HAP-1 (cell line): Measurements from ENCODE around the gene ZFYVE1.
"Not testable (repeated sequence)": the region's sequence is repeated elsewhere in the genome, so short reads cannot be mapped to it uniquely, and the experiment has no call there.

ENCODE experiments used
- DNase-seq, 2 experiments: peaks; one replicate each; pipeline ENCODE4 v3.0.0-alpha.2; 2016 to 2020; ENCODE audit warnings: low spot score in 2 of 2
- H3K27me3 ChIP-seq: fragments of 250-450 bp; sonication (Bioruptor Pico); 2 replicates; pipeline ENCODE4 v1.5.1; 2020; ENCODE audit warnings: low read depth, mild to moderate bottlenecking, moderate library complexity
- H3K36me3 ChIP-seq: fragments of 250-450 bp; sonication (Bioruptor Pico); replicated peaks from 2 replicates; pipeline ENCODE4 v1.5.1; 2020; ENCODE audit warnings: mild to moderate bottlenecking
- H3K4me1 ChIP-seq: fragments of 250-450 bp; sonication (Bioruptor Pico); 2 replicates; pipeline ENCODE4 v1.5.1; 2020; ENCODE audit warnings: mild to moderate bottlenecking
- H3K4me3 ChIP-seq: fragments of 250-450 bp; sonication (Bioruptor Pico); 2 replicates; pipeline ENCODE4 v1.5.1; 2020; ENCODE audit warnings: mild to moderate bottlenecking, moderate library complexity
- H3K9me3 ChIP-seq: fragments of 250-450 bp; sonication (Bioruptor Pico); 2 replicates; pipeline ENCODE4 v1.5.1; 2020; ENCODE audit warnings: mild to moderate bottlenecking, moderate library complexity
- in situ Hi-C: fragments of 300-500 bp; cut with MboI; formaldehyde crosslinking; loops from 3 replicates; pipeline ENCODE4 v1.14.3; 2020; ENCODE audit warnings: low sequenced_read_pairs, inconsistent platforms, mixed read lengths

The ZFYVE1 gene

GRCh38 chr14:72986214-72986613 is 40.7 kb downstream of the ZFYVE1 start:
- no peaks in the 10 kb centered on the region for H3K9me3 ChIP-seq
- no peaks in the 10 kb centered on the region for H3K4me1 ChIP-seq
- in situ Hi-C loops: no loop called here
- no peaks in the 10 kb centered on the region for H3K27me3 ChIP-seq
- H3K4me3 ChIP-seq: no peak overlapping the region
- DNase-seq: no peak
- no peaks in the 10 kb centered on the region; the same call in 1 of the 2 replicates for H3K36me3 ChIP-seq

GRCh38 chr14:72982146-72982708 is 44.7 kb downstream of the ZFYVE1 start:
- in situ Hi-C loops: no loop called here
- H3K4me1 ChIP-seq: no peaks in the 10 kb centered on the region

GRCh38 chr14:72980863-72981262 is 46.0 kb downstream of the ZFYVE1 start:
- Histone ChIP-seq H3K36me3 (no peaks in the 10 kb centered on the region; the same call in 1 of the 2 replicates), H3K27me3 (no peaks in the 10 kb centered on the region), H3K9me3 (no peaks in the 10 kb centered on the region), H3K4me1 (no peaks in the 10 kb centered on the region), H3K4me3 (no peak overlapping the region)
- no peak for DNase-seq
- in situ Hi-C loops: no loop called here

More at GRCh38 chr14:72982146-72982708, 44.7 kb downstream of the ZFYVE1 start:
- Histone ChIP-seq H3K36me3 (no peaks in the 10 kb centered on the region; the same call in 1 of the 2 replicates), H3K4me3 (no peak overlapping the region), H3K9me3 (no peaks in the 10 kb centered on the region), H3K27me3 (no peaks in the 10 kb centered on the region)
- no peak for DNase-seq

GRCh38 chr14:72978856-72979255 is 48.0 kb downstream of the ZFYVE1 start:
- Histone ChIP-seq H3K36me3 (peaks cover 4% of the 10 kb centered on the region), H3K4me3 (no peak overlapping the region), H3K27me3 (no peaks in the 10 kb centered on the region), H3K9me3 (no peaks in the 10 kb centered on the region), H3K4me1 (no peaks in the 10 kb centered on the region)
- no peak for DNase-seq
- in situ Hi-C loops: no loop called here

DNA sequence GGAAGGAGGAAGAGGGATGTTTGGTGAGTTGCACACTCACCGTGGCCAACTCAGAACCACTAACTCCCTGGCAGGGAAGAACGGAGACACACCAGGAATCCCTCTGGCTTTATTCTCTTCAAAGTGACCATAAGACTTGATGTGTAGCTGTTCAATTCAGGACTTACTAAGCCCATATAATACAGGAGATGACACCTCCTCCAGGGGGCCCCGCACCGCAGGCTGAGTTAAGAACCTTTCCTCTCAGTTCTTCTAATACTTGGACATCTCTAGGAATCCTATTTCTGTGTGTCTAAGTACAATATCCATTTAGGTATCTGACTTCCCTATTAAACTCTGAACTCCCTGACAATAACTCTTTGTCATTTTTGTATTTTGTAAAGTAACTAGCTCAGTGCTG is 51.1 kb downstream of the ZFYVE1 start:
- DNase-seq: no peak
- Histone ChIP-seq H3K27me3 (no peaks in the 10 kb centered on the region), H3K4me3 (no peak overlapping the region), H3K36me3 (peaks cover 6% of the 10 kb centered on the region), H3K9me3 (no peaks in the 10 kb centered on the region), H3K4me1 (no peaks in the 10 kb centered on the region)
- in situ Hi-C loops: no loop called here

DNA sequence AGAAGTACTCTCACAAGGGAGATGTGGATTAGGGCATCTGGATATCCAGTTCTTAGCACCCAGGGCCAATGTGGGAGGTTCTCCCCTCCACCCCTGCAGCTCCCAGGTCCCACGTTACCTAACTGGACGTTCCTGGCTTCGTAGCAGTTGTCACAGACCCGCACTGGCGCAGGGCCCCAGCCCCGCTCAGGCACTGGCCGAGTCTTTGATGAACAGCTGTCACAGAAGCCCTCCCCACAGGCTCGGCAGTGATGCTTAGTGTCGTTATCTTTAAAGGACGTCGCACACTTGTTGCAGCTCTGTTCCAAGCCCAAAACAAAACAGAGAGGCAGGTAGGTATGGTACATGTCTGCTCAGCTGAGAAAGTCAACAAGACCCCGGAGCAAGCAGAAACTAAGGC is 52.2 kb downstream of the ZFYVE1 start:
- Histone ChIP-seq H3K4me1 (no peaks in the 10 kb centered on the region), H3K36me3 (peaks cover 6% of the 10 kb centered on the region), H3K4me3 (no peak overlapping the region), H3K27me3 (no peaks in the 10 kb centered on the region), H3K9me3 (no peaks in the 10 kb centered on the region)
- in situ Hi-C loops: no loop called here
- DNase-seq: no peak

GRCh38 chr14:72970824-72971434 is 56.0 kb downstream of the ZFYVE1 start:
- Histone ChIP-seq H3K36me3 (peaks cover 6% of the 10 kb centered on the region), H3K4me3 (no peak overlapping the region)
- in situ Hi-C loops: no loop called here

GRCh38 chr14:72970058-72970630 is 56.8 kb downstream of the ZFYVE1 start:
- H3K4me1 ChIP-seq: no peaks in the 10 kb centered on the region
- no peaks in the 10 kb centered on the region for H3K9me3 ChIP-seq
- no peak for DNase-seq
- no peak overlapping the region for H3K4me3 ChIP-seq
- H3K36me3 ChIP-seq: peaks cover 6% of the 10 kb centered on the region
- in situ Hi-C loops: no loop called here
- no peaks in the 10 kb centered on the region for H3K27me3 ChIP-seq

More at GRCh38 chr14:72970824-72971434, 56.0 kb downstream of the ZFYVE1 start:
- no peak for DNase-seq
- H3K4me1 ChIP-seq: no peaks in the 10 kb centered on the region
- no peaks in the 10 kb centered on the region for H3K27me3 ChIP-seq
- no peaks in the 10 kb centered on the region for H3K9me3 ChIP-seq

DNA sequence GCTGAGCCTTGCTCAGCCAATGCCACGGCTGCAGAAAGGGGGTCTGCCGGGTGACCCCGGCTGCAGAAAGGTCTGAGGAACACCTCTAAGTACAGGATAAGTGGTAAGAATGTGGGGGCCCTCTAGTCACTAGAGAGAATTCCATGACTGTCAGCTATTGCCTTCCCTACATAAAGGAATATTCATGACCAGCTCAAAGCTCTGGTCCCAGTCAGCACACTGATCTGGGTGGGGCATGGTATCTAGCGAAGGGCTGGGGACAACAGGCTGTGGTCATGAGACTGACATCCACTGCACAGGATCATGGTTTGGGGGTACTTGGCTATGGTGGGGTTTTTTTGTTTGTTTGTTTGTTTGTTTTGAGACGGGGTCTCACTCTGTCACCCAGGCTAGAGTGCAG is 58.6 kb downstream of the ZFYVE1 start:
- Histone ChIP-seq H3K36me3 (no peaks in the 10 kb centered on the region), H3K27me3 (no peaks in the 10 kb centered on the region), H3K4me1 (no peaks in the 10 kb centered on the region; the same call in 1 of the 2 replicates), H3K4me3 (no peak overlapping the region), H3K9me3 (no peaks in the 10 kb centered on the region)
- DNase-seq: no peak
- in situ Hi-C loops: no loop called here

GRCh38 chr14:72966038-72966437 is 60.9 kb downstream of the ZFYVE1 start:
- Histone ChIP-seq H3K9me3 (no peaks in the 10 kb centered on the region), H3K4me3 (no peak overlapping the region), H3K4me1 (no peaks in the 10 kb centered on the region; the same call in 1 of the 2 replicates), H3K27me3 (no peaks in the 10 kb centered on the region), H3K36me3 (0 out of 2 replicates have a peak, but pooled peaks cover 2% of the 10 kb centered on the region)
- no peak for DNase-seq
- in situ Hi-C loops: no loop called here

- H3K4me1 ChIP-seq: no peaks in the 10 kb centered on the region; the same call in 1 of the 2 replicates
- H3K4me3 ChIP-seq: no peak overlapping the region
- in situ Hi-C loops: no loop called here
- H3K27me3 ChIP-seq: no peaks in the 10 kb centered on the region
- H3K36me3 ChIP-seq: peaks cover 2% of the 10 kb centered on the region; the same call in 1 of the 2 replicates
- DNase-seq: no peak
- no peaks in the 10 kb centered on the region for H3K9me3 ChIP-seq
Observed at GRCh38 chr14:72965249-72965648, 61.7 kb downstream of the ZFYVE1 start.

DNA sequence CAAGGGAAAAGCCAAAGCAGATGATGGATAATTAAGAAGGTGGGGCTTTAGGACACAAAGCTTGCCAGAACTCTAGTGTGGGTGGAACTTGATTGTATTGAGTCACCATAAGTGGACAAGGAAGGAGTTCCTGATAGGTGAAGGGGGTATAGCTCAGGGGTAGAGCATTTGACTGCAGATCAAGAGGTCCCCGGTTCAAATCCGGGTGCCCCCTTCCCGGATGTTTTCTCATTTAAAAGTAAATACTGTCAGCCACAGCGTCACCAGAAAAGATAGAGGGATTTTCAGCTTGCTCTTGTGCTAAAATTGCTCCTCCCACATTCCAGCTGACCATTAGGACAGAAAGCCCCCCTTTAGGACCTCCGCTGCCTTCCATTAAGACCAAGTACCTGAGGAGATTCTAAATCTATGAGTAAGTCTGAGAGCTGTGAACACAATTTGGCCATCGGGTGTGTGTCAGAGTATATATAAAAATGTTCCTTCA is 64.0 kb downstream of the ZFYVE1 start:
- H3K4me1 ChIP-seq: no peaks in the 10 kb centered on the region; the same call in 1 of the 2 replicates
- in situ Hi-C loops: no loop called here
- no peaks in the 10 kb centered on the region for H3K9me3 ChIP-seq
- H3K27me3 ChIP-seq: no peaks in the 10 kb centered on the region
- no peak overlapping the region for H3K4me3 ChIP-seq
- peak; percentile 63 to 66 for DNase-seq
- peaks cover 12% of the 10 kb centered on the region for H3K36me3 ChIP-seq

GRCh38 chr14:72962336-72962754 is 64.6 kb downstream of the ZFYVE1 start:
- in situ Hi-C loops, H3K27me3 ChIP-seq, H3K4me1 ChIP-seq, H3K9me3 ChIP-seq, H3K4me3 ChIP-seq: not testable (repeated sequence)
- DNase-seq: peak in 1 of 2 experiments; percentile 44
- H3K36me3 ChIP-seq: peaks cover 17% of the 10 kb centered on the region
